NCI-H2171 (cell line): ENCODE results near the gene NTMT1.
"Not testable (repeated sequence)": the region's sequence is repeated elsewhere in the genome, so short reads cannot be mapped to it uniquely, and the experiment has no call there.

Experiments
- DNase-seq: peaks from one replicate; lab custom pipeline; 2025; lab: John Stamatoyannopoulos, UW

Gene NTMT1

GRCh38 chr9:129615407-129616285 lies 10.3 kb upstream of the NTMT1 start:
- DNase-seq: no peak

- no peak for DNase-seq
Measured at GRCh38 chr9:129617167-129617566, 8.8 kb upstream of the NTMT1 start.

- peak; percentile 60 for DNase-seq
Measured at GRCh38 chr9:129619787-129620668, 5.9 kb upstream of the NTMT1 start.

DNA sequence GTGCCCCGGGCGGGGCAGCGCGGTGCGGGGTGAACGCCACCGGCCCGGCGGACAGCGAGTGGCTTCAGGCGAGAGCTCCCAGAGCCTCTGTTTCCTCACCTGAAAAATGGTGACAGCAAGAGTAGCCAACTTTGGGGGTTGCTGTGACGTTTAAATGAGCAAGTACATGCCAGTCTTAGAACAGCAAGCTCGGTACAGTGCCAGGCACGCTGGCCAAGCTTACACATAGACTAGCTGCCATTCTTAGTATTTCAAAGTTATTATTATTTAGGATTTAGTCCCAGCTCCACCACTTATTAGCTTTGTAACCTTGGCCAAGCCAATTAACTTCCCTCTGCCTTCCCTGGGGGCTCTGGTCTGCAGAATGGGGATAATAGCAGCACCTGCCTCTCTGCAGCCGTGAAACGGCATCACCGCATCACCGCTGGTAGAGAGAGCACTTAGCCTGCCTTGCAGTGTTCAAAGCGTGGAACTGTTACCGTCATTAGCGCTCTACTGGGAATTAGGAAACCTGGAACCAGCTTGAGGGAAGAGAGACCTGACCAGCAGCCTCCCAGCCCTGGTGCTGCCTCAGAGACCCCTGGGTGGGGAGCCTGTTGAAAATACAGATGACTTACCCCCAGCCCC lies 5.2 kb upstream of the NTMT1 start, which contains the start of gene C9orf50:
C9orf50 (minus strand) TSS at position 433 of the 627 bp plus-strand sequence. CDS start 527 bp downstream, outside the sequence.
- DNase-seq: peak; percentile 60

DNA sequence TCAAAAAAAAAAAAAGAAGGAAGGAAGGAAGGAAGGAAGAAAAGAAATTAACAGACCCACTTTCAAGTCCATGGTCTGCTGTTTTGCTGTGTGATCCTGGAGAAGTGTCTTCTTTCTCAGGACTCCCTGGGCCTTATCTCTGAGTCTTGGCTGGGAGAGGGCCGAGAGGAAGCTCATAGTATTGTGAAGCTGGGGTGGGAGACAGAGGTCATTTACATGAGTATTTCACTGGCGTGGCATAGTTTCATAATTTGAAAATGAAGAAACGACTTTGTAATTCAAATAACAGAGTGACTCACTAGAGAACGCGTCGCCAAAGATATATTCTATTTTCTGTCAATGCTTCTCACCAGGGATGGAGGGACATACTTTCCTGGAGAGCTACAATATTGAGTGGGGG lies 2.6 kb upstream of the NTMT1 start:
- no peak for DNase-seq

DNA sequence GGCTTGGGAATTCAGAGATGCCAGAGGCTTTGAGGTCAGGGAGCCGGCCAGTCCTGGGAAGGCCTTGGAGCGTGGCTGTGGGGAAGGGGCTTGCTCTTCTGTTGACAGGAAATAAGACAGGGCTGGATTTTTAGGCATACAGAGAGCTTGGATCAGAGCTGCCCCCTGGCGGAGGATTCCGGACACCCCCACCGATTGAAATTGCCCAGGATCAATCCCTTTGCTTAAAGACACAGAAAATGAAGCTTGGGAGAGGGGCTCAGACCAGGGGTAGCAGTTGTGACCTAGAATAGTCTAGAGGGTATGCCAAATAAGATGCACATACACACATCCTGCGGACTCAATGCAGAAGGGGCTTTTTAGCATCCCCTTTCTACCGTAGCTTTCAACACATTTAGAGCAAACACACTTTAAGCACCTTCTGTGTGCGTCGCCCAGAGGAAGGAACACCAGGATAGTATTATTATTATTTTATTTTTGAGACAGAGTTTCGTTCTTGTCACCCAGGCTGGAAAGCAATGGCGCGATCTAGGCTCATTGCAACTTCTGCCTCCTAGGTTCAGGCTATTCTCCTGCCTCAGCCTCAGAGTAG lies 1.7 kb upstream of the NTMT1 start:
- peak; percentile 71 for DNase-seq

DNA sequence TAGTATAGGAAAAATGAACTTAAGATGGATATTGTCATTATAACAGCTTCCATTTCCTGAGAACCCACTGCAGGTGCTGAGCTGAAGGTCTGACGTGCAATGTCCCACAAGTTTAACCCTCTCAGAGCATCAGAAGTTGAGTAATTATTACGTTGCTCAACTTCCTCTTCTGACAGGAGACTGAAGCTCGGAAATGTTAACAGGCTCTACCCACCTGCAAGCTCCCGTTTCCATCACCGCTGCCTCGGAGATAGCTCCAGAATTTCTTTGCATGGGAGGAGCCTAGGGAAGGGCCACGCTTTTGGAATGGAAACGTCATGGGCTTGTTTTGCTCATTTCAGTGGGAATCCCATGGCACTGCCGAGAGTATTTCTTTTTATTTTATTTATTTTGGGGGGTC lies 1.0 kb upstream of the NTMT1 start:
- no peak for DNase-seq

DNA sequence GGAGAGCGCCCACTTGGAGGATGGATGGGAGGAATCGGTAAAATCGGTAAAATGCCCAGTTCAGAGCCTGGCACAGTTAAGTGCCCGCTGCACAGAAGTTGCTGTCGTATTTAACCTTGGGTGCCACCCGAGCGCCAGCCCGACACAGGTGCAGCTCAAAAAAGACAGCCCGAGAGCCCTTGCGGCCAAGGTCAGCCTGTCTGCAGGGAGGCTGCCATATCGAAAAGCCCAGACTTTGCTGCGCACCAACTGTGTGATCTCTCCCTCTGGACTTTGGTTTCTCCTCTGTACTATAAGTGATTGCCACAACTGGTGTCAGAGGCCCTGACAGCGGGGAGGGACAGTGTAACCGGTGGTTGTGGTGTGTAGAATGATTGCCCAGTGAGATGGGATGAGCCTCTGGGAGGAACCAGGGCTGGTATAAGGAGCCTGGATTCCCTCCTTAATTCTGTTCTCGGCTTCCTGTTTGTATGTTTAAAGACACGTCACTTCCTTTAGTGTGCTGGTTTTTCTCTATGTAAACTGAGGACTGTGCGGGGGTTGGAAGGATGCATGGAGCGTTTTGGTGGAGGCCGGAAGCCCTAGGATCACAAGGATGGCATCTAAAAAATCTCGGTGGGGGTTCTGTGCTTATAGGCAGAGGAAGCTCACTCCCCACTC lies 792 bp downstream of the NTMT1 start:
- no peak for DNase-seq

DNA sequence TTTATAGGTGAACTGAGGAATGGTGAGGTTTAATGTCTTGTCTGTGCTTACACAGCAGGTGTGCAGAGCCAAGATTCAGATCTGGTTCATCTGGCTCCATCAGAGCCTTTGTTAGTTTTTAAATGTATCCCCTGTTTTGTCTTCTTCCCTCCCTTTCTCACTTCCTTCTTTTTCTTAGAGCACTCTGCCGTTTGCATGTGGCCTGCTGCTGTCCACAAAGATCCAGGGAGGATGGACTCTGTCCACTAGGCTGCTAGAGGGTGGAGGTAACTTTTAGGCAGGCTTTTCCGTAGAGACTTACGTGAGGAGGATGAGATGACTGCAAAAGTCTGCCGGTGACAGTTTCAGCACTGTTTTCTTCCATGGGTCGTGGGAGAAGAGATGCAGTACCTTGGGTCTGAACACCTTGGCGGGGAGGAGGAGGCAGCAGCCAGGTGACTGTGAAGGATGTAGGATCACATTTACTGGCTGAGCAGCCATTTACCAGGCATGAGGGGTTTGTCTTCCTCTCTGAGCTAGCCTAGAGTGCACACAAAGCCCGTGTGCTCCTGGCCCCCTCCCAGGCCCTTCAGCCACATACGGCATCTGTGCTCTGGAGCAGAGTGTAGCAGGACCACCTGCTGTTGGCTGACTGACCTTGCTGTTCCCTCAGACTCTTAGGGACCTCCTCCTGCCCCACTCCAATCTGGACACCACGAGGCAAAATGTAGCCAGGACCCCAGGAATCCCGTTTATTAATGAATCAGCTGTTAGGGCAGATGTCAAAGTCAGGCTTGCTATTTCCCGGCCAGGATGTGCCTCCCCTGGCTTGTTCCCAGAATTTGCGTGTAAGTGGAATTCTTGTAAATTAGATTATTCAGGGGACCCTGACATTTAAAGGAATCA lies 1.8 kb downstream of the NTMT1 start:
- DNase-seq: no peak

DNA sequence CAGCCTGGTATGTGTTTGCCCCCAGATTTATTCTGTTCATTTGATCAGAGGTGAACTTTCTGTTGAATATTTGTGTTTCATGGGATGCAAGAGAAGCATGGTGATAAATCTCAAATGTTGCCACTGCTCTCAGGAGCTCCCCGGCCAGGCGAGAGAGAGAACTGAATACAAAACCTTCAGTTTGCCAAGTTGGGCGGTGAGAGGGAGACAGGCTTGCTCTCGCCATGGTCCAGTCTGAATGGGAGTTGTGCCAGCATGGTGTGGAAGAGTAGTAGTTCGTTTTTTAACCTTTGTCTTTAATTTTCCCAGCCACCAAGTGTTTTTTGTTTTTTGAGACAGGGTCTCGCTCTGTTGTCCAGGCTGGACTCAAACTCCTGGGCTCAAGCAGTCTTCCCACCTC lies 2.7 kb downstream of the NTMT1 start:
- DNase-seq: no peak

GRCh38 chr9:129629251-129629820 lies 3.4 kb downstream of the NTMT1 start:
- no peak for DNase-seq

DNA sequence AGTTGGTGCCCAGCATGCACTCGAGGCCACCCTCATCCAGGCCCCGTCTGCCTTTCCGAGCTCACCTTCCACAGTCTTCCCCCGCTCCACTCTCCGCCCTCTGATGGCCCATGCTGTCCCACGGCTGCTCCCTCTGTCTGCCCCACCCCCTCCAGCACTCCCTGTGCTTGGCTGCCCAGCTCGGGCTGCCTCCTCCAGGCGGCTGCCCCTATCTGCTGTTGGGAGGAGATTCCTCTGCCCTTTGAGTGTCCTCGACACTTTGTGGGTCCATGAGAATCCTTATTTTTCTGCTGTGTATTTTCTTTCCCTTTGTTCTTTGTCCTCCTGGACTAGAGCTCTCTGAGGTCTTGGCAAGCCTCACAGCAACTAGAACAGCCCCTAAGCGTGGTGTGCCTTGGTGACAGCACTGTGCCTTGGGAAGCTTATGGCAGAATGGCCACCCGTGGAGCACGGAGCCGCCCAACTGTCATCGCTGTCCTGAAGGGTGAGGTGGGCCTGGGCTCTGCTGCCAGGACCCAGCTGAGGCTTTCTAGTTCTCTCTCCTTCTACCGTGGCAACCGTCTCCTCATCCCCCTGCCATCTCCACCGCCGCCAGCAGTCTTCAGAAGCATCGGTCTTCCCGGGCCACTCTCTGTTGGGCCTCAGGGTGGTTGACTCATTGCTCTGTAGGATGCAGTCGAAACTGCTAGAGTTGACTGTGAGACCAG lies 5.2 kb downstream of the NTMT1 start:
- DNase-seq: no peak

DNA sequence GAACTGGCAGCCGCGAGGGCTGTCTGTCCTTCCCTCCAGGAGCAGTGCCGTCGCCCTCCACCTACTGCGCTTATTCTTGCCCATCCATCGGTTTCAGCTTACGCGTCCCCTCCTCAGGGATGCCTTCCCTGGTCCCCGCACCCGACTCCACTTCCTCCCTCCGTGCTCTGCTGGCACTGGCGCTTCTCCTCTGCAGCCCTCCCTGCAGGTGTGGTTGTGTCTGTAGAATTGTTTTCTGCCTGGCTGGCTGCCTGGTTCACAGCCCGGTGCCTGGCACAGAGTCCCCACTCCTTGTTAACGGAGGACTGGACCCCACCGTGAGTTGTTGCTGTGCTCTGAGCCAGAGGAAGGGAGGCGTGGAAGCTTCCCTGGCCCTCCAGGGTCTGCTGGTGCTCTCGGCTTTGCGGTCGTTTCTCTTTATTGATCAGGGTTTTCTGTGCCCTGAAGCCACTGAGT lies 5.7 kb downstream of the NTMT1 start:
- DNase-seq: no peak

GRCh38 chr9:129632460-129632859 lies 6.5 kb downstream of the NTMT1 start:
- DNase-seq: no peak

- no peak for DNase-seq
Measured at GRCh38 chr9:129633207-129633606, 7.2 kb downstream of the NTMT1 start.

DNA sequence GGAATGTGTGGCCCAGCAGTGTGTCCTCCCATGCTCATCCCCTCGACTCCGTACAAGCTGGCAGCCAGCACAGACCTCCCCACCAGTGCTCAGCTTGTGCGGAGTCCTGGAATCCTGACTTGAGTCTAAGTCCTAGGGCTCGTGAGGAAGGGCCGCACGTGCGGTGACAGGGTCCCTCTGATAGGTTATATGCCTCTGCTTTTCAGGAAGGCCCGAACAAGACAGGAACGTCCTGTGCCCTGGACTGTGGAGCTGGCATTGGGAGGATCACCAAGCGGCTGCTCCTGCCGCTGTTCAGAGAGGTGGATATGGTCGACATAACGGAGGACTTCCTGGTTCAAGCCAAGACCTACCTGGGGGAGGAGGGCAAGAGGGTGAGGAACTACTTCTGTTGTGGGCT lies 7.9 kb downstream of the NTMT1 start:
- DNase-seq: no peak

GRCh38 chr9:129635099-129636065 lies 9.4 kb downstream of the NTMT1 start:
- no peak for DNase-seq

- DNase-seq: not testable (repeated sequence)
Measured at GRCh38 chr9:129636343-129636742, 10.4 kb downstream of the NTMT1 start.
